Measurements from ENCODE around the gene CCDC122.

CCDC122 gene

DNA sequence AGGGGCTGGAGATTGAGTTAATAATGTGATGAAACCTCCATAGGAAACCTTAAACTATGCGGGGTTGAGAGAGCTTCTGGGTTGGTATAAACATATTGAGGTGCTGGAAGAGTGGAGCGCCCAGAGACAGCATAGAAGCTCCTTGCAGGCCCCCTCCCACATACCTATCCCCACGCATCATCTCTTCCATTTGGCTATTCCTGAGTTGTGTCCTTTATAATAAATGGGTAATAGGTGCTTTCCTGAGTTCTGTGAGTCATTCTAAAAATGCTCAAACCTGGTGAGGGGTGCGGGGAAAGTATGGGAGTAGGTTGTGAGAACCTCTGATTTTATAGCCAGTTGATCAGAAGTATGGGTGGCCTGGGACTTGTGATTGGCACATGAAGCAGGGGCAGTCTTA is 14.6 kb downstream of the CCDC122 start:
- Histone ChIP-seq H3K9me3 (replicated peaks; ENCODE audit: insufficient read depth, low read length) (no peaks in the 10 kb centered on the region), H3K4me3 (ENCODE audit: low read length) (no peak overlapping the region), H3K27ac (ENCODE audit: low read length) (no peak overlapping the region), H4K20me1 (ENCODE audit: insufficient read depth, low read length) (no peaks in the 10 kb centered on the region), H3K4me1 (ENCODE audit: low read length) (no peaks in the 10 kb centered on the region), H3K27me3 (replicated peaks; ENCODE audit: insufficient read depth, low read length) (no peaks in the 10 kb centered on the region), H3F3A (ENCODE audit: insufficient read depth, low read length) (no peaks in the 10 kb centered on the region), H3K79me2 (ENCODE audit: low read length) (no peaks in the 10 kb centered on the region), H3K4me2 (ENCODE audit: low read depth, low read length) (no peak overlapping the region), H3K9ac (ENCODE audit: low read length) (no peak overlapping the region), H3K36me3 (replicated peaks; ENCODE audit: insufficient read depth, low read length) (no peaks in the 10 kb centered on the region), H2AFZ (ENCODE audit: low read length) (no peak overlapping the region), H3K9me2 (replicated peaks; ENCODE audit: insufficient read depth, low read length) (no peaks in the 10 kb centered on the region)
- DNase-seq, result no peak
- TF ChIP-seq, protein P1, sequence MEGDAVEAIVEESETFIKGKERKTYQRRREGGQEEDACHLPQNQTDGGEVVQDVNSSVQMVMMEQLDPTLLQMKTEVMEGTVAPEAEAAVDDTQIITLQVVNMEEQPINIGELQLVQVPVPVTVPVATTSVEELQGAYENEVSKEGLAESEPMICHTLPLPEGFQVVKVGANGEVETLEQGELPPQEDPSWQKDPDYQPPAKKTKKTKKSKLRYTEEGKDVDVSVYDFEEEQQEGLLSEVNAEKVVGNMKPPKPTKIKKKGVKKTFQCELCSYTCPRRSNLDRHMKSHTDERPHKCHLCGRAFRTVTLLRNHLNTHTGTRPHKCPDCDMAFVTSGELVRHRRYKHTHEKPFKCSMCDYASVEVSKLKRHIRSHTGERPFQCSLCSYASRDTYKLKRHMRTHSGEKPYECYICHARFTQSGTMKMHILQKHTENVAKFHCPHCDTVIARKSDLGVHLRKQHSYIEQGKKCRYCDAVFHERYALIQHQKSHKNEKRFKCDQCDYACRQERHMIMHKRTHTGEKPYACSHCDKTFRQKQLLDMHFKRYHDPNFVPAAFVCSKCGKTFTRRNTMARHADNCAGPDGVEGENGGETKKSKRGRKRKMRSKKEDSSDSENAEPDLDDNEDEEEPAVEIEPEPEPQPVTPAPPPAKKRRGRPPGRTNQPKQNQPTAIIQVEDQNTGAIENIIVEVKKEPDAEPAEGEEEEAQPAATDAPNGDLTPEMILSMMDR (IDR thresholded peaks at IDR 0.05; ENCODE audit: low read length), result no peak

DNA sequence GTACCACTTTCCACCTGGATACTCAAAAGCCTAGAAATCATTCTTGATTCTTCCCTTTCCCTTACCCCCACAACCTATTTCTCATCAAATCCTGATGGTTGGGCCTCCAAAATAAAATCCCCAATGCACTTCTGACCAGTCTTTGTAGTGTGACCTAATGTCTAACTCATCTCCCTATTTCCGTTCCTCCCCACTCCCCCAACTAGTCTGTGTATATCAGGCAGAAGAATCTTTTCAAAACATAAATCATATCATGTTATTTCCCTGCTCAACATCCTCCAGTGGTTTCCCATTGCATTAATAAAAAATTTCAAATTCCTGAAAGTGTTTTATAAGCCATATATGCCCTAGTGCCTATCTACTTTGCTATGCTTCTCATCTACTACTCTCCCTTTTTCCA is 17.7 kb downstream of the CCDC122 start:
- H3K27me3 ChIP-seq (replicated peaks; ENCODE audit: insufficient read depth, low read length), result no peaks in the 10 kb centered on the region
- no peaks in the 10 kb centered on the region for H3K9me2 ChIP-seq (replicated peaks; ENCODE audit: insufficient read depth, low read length)
- H3K9me3 ChIP-seq (replicated peaks; ENCODE audit: insufficient read depth, low read length), result no peaks in the 10 kb centered on the region
- H3K9ac ChIP-seq (ENCODE audit: low read length), result no peak overlapping the region
- H3K4me2 ChIP-seq (ENCODE audit: low read depth, low read length), result no peak overlapping the region
- H4K20me1 ChIP-seq (ENCODE audit: insufficient read depth, low read length), result no peaks in the 10 kb centered on the region
- H3K27ac ChIP-seq (ENCODE audit: low read length), result no peak overlapping the region
- no peak for DNase-seq
- no peaks in the 10 kb centered on the region for H3K79me2 ChIP-seq (ENCODE audit: low read length)
- no peak overlapping the region for H3K4me3 ChIP-seq (ENCODE audit: low read length)
- no peaks in the 10 kb centered on the region for H3K4me1 ChIP-seq (ENCODE audit: low read length)
- TF ChIP-seq, protein P1 (IDR thresholded peaks at IDR 0.05; ENCODE audit: low read length), result no peak
- TF ChIP-seq EZH2phosphoT487 (IDR thresholded peaks at IDR 0.05; ENCODE audit: low read length) (no peak), EZH2 (optimal IDR thresholded peaks at IDR 0.05; ENCODE audit: low read depth, low read length) (no peak)
- no peak overlapping the region for H2AFZ ChIP-seq (ENCODE audit: low read length)
- no peaks in the 10 kb centered on the region for H3K36me3 ChIP-seq (replicated peaks; ENCODE audit: insufficient read depth, low read length)
- H3F3A ChIP-seq (ENCODE audit: insufficient read depth, low read length), result no peaks in the 10 kb centered on the region

DNA sequence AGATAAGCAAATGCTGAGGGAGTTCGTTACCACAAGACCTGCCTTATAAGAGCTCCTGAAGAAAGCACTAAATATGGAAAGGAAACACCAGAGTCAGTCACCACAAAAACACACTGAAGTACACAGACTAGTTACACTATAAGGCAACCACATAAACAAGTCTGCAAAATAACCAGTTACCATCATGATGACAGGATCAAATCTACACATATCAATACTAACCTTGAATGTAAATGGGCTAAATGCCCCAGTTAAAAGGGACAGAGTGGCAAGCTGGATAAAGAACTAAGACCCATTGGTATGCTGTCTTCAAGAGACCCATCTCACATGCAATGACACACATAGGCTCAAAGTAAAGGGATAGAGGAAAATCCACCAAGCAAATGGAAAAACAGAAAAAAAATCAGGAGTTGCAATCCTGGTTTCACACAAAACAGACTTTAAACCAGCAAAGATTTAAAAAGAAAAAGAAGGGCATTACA is 26.6 kb downstream of the CCDC122 start:
- Histone ChIP-seq H3K4me2 (ENCODE audit: low read depth, low read length) (no peak overlapping the region), H3K9ac (ENCODE audit: low read length) (no peak overlapping the region), H3K36me3 (replicated peaks; ENCODE audit: insufficient read depth, low read length) (no peaks in the 10 kb centered on the region), H3K27ac (ENCODE audit: low read length) (no peak overlapping the region), H4K20me1 (ENCODE audit: insufficient read depth, low read length) (no peaks in the 10 kb centered on the region), H3K27me3 (replicated peaks; ENCODE audit: insufficient read depth, low read length) (no peaks in the 10 kb centered on the region), H3K79me2 (ENCODE audit: low read length) (no peaks in the 10 kb centered on the region), H2AFZ (ENCODE audit: low read length) (no peak overlapping the region), H3K9me2 (replicated peaks; ENCODE audit: insufficient read depth, low read length) (no peaks in the 10 kb centered on the region), H3F3A (ENCODE audit: insufficient read depth, low read length) (no peaks in the 10 kb centered on the region), H3K9me3 (replicated peaks; ENCODE audit: insufficient read depth, low read length) (no peaks in the 10 kb centered on the region), H3K4me1 (ENCODE audit: low read length) (no peaks in the 10 kb centered on the region), H3K4me3 (ENCODE audit: low read length) (no peak overlapping the region)
- DNase-seq, result no peak
- TF ChIP-seq EZH2 (optimal IDR thresholded peaks at IDR 0.05; ENCODE audit: low read depth, low read length) (no peak), EZH2phosphoT487 (IDR thresholded peaks at IDR 0.05; ENCODE audit: low read length) (no peak)
- TF ChIP-seq, protein P1 (IDR thresholded peaks at IDR 0.05; ENCODE audit: low read length), result no peak

Measured in MM.1S (cell line).